Esophagus squamous epithelium (tissue), 5 donors: ENCODE data around the gene PABPN1. TPM values are rescaled to one million over a fixed set of nuclear protein-coding genes. Genes with fewer than 3 reads are reported as not detected.

ENCODE experiments used
- DNase-seq: peaks from one replicate; lab custom pipeline; 2025; lab: John Stamatoyannopoulos, UW
- H3K27ac ChIP-seq, 4 donors: fragments of 200-600 bp; sonication (generic); one replicate each; pipeline ENCODE4 v1.5.1; 2016 to 2019; ENCODE audit warnings: mild to moderate bottlenecking in 1 of 4
- H3K27me3 ChIP-seq, 4 donors: fragments of 200-600 bp; sonication (generic); 1 replicate in 3 of 4; 2 replicates in 1 of 4; pipeline versions ENCODE4 v1.5.1 to v1.6.0; 2017 to 2021; ENCODE audit warnings: antibody characterized with exemption in 1 of 4
- H3K36me3 ChIP-seq, 3 donors: fragments of 200-600 bp; sonication (generic); one replicate each; pipeline ENCODE4 v1.5.1; 2016 to 2019
- H3K4me1 ChIP-seq, 3 donors: fragments of 200-600 bp; sonication (generic); one replicate each; pipeline ENCODE4 v1.5.1; 2017 to 2019
- H3K4me3 ChIP-seq, 4 donors: fragments of 200-600 bp; sonication (generic); 1 replicate in 3 of 4; 2 replicates in 1 of 4; pipeline ENCODE4 v1.5.1; 2016 to 2019; ENCODE audit warnings: mild to moderate bottlenecking in 2 of 4, moderate library complexity in 1 of 4
- H3K9me3 ChIP-seq, 3 donors: fragments of 200-600 bp; sonication (generic); one replicate each; pipeline ENCODE4 v1.5.1; 2016 to 2019
- POLR2A ChIP-seq, 4 donors: fragments of 450-650 bp; IDR thresholded peaks; one replicate each; pipeline ENCODE4 v1.6.1; 2017; ENCODE audit warnings: antibody characterized with exemption in 4 of 4, mild to moderate bottlenecking in 4 of 4, moderate library complexity in 3 of 4
- WGBS, 2 donors: methylation state at CpG; one replicate each; pipeline ENCODE4 v1.1.5; 2018; 5-methylcytosine and 5-hydroxymethylcytosine counted together
- intact Hi-C: fragments of 100-400 bp; cut with DNase I; formaldehyde crosslinking; loops from one replicate; pipeline ENCODE4 v1.15.0; 2022
- total RNA-seq, 4 donors: library from RNA; depleted of rRNA; stranded (reverse); fragments of >200 nt; gene quantifications; one replicate each; pipeline ENCODE4 v1.1.0, GENCODE V29; 2016
- TF ChIP-seq, protein P1 (sequence below), 6 experiments: fragments of 450-650 bp in 4 of 6; fragments of 200-600 bp in 2 of 6; sonication (generic) in 2 of 6; IDR thresholded peaks; one replicate each; pipeline ENCODE4 v1.5.1; 2016 to 2019; ENCODE audit warnings: antibody characterized with exemption in 6 of 6, mild to moderate bottlenecking in 4 of 6, moderate library complexity in 4 of 6
- donor health status: DM: yes; HTN: yes; CAD: no.

PABPN1 gene
- total RNA-seq, 4 donors from 2014 or later, result 28.2 to 63.8 (median 51.3) TPM

GRCh38 chr14:23319746-23320583, 1.3 kb upstream of the PABPN1 start:
- Histone ChIP-seq H3K27ac (peak overlapping the region; percentile 94 to 100 (median 98)), H3K4me1 (peaks cover 15 to 37% (median 16%) of the 10 kb centered on the region in 3 donors), H3K4me3 (peak overlapping the region in 3 of 4 donors; percentile 40 to 95 (median 95)), H3K36me3 (peaks cover 0 to 45% (median 15%) of the 10 kb centered on the region in 3 donors), H3K27me3 (no peaks in the 10 kb centered on the region), H3K9me3 (no peaks in the 10 kb centered on the region)
- intact Hi-C loops, result no loop called here
- TF ChIP-seq, protein P1, sequence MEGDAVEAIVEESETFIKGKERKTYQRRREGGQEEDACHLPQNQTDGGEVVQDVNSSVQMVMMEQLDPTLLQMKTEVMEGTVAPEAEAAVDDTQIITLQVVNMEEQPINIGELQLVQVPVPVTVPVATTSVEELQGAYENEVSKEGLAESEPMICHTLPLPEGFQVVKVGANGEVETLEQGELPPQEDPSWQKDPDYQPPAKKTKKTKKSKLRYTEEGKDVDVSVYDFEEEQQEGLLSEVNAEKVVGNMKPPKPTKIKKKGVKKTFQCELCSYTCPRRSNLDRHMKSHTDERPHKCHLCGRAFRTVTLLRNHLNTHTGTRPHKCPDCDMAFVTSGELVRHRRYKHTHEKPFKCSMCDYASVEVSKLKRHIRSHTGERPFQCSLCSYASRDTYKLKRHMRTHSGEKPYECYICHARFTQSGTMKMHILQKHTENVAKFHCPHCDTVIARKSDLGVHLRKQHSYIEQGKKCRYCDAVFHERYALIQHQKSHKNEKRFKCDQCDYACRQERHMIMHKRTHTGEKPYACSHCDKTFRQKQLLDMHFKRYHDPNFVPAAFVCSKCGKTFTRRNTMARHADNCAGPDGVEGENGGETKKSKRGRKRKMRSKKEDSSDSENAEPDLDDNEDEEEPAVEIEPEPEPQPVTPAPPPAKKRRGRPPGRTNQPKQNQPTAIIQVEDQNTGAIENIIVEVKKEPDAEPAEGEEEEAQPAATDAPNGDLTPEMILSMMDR (IDR thresholded peaks at IDR 0.05), result no peak
- TF ChIP-seq POLR2A (IDR thresholded peaks at IDR 0.05), result no peak
- no peak for DNase-seq
- 89 to 94% methylated on average over 17 of the region's 17 CpGs for WGBS, 2 donors

DNA sequence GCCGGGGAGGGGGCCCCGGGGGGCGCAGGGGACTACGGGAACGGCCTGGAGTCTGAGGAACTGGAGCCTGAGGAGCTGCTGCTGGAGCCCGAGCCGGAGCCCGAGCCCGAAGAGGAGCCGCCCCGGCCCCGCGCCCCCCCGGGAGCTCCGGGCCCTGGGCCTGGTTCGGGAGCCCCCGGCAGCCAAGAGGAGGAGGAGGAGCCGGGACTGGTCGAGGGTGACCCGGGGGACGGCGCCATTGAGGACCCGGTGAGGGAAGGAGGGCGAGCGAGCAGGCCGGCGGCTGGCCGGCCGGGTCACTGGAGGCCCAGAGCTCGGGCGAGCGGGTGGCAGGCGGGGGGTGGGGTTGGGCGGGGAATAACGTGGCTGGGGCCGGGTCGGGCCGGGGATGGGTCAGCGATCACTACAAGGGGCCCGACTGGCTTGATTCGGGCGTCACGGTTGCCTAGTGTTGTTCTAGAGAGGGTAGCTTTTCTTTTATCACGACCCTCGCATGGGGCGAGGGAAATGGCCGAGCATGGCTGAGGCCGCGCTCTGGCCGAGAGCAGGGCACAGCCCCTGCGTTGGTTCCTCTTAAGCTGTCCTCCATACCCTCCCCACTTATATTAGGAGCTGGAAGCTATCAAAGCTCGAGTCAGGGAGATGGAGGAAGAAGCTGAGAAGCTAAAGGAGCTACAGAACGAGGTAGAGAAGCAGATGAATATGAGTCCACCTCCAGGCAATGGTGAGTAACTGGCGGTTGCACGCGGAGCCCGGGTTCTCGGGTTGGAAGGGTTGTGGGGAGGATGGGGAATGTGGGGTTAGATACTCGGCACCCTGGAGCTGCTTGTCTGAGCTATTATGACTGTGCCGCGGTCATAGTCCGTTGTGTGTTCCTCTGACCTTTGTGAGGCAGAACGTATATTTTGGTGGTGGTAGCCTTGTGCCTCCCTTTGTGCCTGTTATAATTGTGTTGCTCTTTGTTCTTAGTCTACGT, 603 bp downstream of the PABPN1 start:
- intact Hi-C loops, result no loop called here

GRCh38 chr14:23322568-23323517, 1.6 kb downstream of the PABPN1 start:
- Histone ChIP-seq H3K9me3 (no peaks in the 10 kb centered on the region), H3K27ac (peak overlapping the region in 3 of 4 donors; percentile 99 to 100 (median 99)), H3K4me1 (peaks cover 15 to 41% (median 16%) of the 10 kb centered on the region in 3 donors), H3K36me3 (peaks cover 0 to 42% (median 16%) of the 10 kb centered on the region in 3 donors), H3K4me3 (peak overlapping the region; percentile 94 to 99 (median 95)), H3K27me3 (no peaks in the 10 kb centered on the region)
- intact Hi-C loops, result no loop called here
- no peak for DNase-seq
- no peak for TF ChIP-seq POLR2A (IDR thresholded peaks at IDR 0.05)
- TF ChIP-seq, protein P1 (IDR thresholded peaks at IDR 0.05), result no peak
- WGBS, 2 donors, result 35 to 36% methylated on average over 10 of the region's 10 CpGs

More for the DNA sequence above, 603 bp downstream of the PABPN1 start:
- DNase-seq, result no peak
- H3K4me1 ChIP-seq, result peaks cover 15 to 37% (median 16%) of the 10 kb centered on the region in 3 donors
- no peaks in the 10 kb centered on the region for H3K27me3 ChIP-seq
- TF ChIP-seq, protein P1 (IDR thresholded peaks at IDR 0.05), result no peak
- no peak for TF ChIP-seq POLR2A (IDR thresholded peaks at IDR 0.05)
- H3K4me3 ChIP-seq, result peak overlapping the region; percentile 94 to 99 (median 95)
- 0 to 2% methylated on average over 15 to 32 of the region's 64 CpGs for WGBS, 2 donors
- peak overlapping the region; percentile 94 to 100 (median 99) for H3K27ac ChIP-seq
- peaks cover 0 to 46% (median 16%) of the 10 kb centered on the region in 3 donors for H3K36me3 ChIP-seq
- H3K9me3 ChIP-seq, result no peaks in the 10 kb centered on the region

- no peak overlapping the region for H3K27ac ChIP-seq
- H3K4me3 ChIP-seq, result no peak overlapping the region
- H3K9me3 ChIP-seq, result no peaks in the 10 kb centered on the region
- TF ChIP-seq, protein P1 (IDR thresholded peaks at IDR 0.05), result no peak
- no peak for TF ChIP-seq POLR2A (IDR thresholded peaks at IDR 0.05)
- peaks cover 0 to 42% (median 16%) of the 10 kb centered on the region in 3 donors for H3K36me3 ChIP-seq
- H3K4me1 ChIP-seq, result peaks cover 15 to 44% (median 16%) of the 10 kb centered on the region in 3 donors
- no peak for DNase-seq
- intact Hi-C loops, result no loop called here
- WGBS, 2 donors, result 86 to 92% methylated on average over 14 to 17 of the region's 18 CpGs
- no peaks in the 10 kb centered on the region for H3K27me3 ChIP-seq
These were observed 2.7 kb downstream of the PABPN1 start for GRCh38 chr14:23323838-23324454.
